ENCODE results near the gene HOXB8. TPM values are rescaled to one million over a fixed set of nuclear protein-coding genes. Genes with fewer than 3 reads are reported as not detected.
A peak's percentile ranks its signal among the peaks of the same experiment; 100 is the strongest.

Gene HOXB8
- total and polyA plus RNA-seq, 2 donors (not counting 3 experiments of a cell fraction or from before 2014, with no cell fraction given) = 1.7 to 2.4 TPM

GRCh38 chr17:48637323-48638260 is 22.5 kb upstream of the HOXB8 start:
- ChIA-PET POLR2A (no interaction called here), CTCF (interaction anchor here (0.5 to 4.2 kb wide), 24 partner anchors 8 to 478 kb away, joined by 3 to 73 read pairs (median 6); partner anchors contain the start of genes HOXB8 and HOXB9)
- H4K20me1 ChIP-seq (replicated peaks; ENCODE audit: control insufficient read depth, extremely low read depth, insufficient read depth, low read length) = no peaks in the 10 kb centered on the region
- H2AFZ ChIP-seq (ENCODE audit: low read depth, low read length) = no peak overlapping the region
- BruUV-seq (replicated peaks) = no TSS peak
- no peaks in the 10 kb centered on the region for H3K36me3 ChIP-seq (ENCODE audit: control insufficient read depth in 2 of 2, extremely low read depth in 1 of 2, insufficient read depth in 2 of 2, low read length in 2 of 2)
- FAIRE-seq (no peak), DNase-seq (ENCODE audit: low read depth, low spot score) (no peak)
- dilution Hi-C loops (cut with MboI; ENCODE audit: extremely low pct_ligation_motif_present, low sequenced_read_pairs) (no loop called here), intact Hi-C loops (cut with micrococcal nuclease) (no loop called here)
- H3K4me2 ChIP-seq (ENCODE audit: insufficient read depth, low read length) = no peak overlapping the region
- TF ChIP-seq EZH2 (IDR thresholded peaks at IDR 0.05; ENCODE audit: borderline replicate concordance, low read depth, low read length, severe bottlenecking) (peak; percentile 37), GATA2 (IDR thresholded peaks at IDR 0.05; ENCODE audit: insufficient read depth, insufficient read length, low read depth, low read length) (no peak), CTCF (IDR thresholded peaks at IDR 0.05; ENCODE audit: extremely low read depth in 1 of 2, insufficient read depth in 1 of 2, low read depth in 1 of 2, low read length in 2 of 2) (no peak)
- no peaks in the 10 kb centered on the region for H3K9me3 ChIP-seq (replicated peaks; ENCODE audit: control insufficient read depth, insufficient read depth, low read length)
- no peaks in the 10 kb centered on the region for H3K79me2 ChIP-seq (ENCODE audit: control insufficient read depth, insufficient read depth, low read length)
- H3K4me1 ChIP-seq (ENCODE audit: control insufficient read depth, extremely low read depth, insufficient read depth, low read length) = no peaks in the 10 kb centered on the region
- H3K9ac ChIP-seq (replicated peaks; ENCODE audit: extremely low read depth, insufficient read depth, low read length) = no peak overlapping the region
- H3K27ac ChIP-seq (ENCODE audit: insufficient read depth, low read depth, low read length) = no peak overlapping the region
- peaks cover 69 to 86% of the 10 kb centered on the region in 2 experiments for H3K27me3 ChIP-seq (ENCODE audit: control insufficient read depth in 2 of 2, insufficient read depth in 2 of 2, low read length in 2 of 2)
- H3K9me1 ChIP-seq (replicated peaks; ENCODE audit: control insufficient read depth, extremely low read depth, insufficient read depth, low read length) = no peaks in the 10 kb centered on the region
- H3K4me3 ChIP-seq (replicated peaks in 1 of 3; ENCODE audit: insufficient read depth in 1 of 3, low read depth in 1 of 3, low read length in 3 of 3) = no peak overlapping the region
